Prostate gland (tissue), 2 donors: ENCODE data around the gene KLHL6.

Source experiments
- POLR2A ChIP-seq: fragments of 450-650 bp; IDR thresholded peaks from one replicate; pipeline ENCODE4 v1.6.1; 2016; ENCODE audit warnings: antibody characterized with exemption, mild to moderate bottlenecking
- TF ChIP-seq, protein P1 (sequence below), 4 experiments: fragments of 200-600 bp in 2 of 4; fragments of 450-650 bp in 2 of 4; sonication (generic) in 2 of 4; IDR thresholded peaks; 1 replicate in 3 of 4; 2 replicates in 1 of 4; pipeline ENCODE4 v1.5.1; 2016 to 2019; ENCODE audit warnings: antibody characterized with exemption in 4 of 4, mild to moderate bottlenecking in 2 of 4, moderate library complexity in 2 of 4

DNA sequence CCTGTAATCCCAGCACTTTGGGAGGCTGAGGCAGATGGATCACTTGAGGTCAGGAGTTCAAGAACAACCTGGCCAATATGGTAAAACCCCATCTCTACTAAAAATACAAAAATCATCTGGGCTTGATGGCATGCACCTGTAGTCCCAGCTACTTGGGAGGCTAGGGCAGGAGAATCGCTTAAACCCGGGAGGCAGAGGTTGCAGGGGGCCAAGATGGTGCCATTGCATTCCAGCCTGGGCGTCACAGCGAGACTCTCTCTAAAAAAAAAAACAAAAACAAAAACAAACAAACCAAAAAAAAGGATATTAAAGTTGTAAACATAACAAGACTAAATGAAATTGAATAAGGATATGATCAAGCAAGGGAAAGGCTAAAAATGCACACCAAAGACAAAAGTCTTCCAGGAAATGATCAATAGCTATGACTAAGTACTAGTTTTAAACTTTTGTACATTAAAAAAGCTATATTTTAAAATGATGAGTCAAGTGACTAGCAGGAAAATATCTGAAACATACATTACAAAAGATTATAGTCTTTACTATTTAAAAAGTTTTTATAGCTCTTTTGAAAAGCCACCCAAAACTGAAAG, 28.6 kb downstream of the KLHL6 start:
- TF ChIP-seq POLR2A, result no peak
- TF ChIP-seq, protein P1, sequence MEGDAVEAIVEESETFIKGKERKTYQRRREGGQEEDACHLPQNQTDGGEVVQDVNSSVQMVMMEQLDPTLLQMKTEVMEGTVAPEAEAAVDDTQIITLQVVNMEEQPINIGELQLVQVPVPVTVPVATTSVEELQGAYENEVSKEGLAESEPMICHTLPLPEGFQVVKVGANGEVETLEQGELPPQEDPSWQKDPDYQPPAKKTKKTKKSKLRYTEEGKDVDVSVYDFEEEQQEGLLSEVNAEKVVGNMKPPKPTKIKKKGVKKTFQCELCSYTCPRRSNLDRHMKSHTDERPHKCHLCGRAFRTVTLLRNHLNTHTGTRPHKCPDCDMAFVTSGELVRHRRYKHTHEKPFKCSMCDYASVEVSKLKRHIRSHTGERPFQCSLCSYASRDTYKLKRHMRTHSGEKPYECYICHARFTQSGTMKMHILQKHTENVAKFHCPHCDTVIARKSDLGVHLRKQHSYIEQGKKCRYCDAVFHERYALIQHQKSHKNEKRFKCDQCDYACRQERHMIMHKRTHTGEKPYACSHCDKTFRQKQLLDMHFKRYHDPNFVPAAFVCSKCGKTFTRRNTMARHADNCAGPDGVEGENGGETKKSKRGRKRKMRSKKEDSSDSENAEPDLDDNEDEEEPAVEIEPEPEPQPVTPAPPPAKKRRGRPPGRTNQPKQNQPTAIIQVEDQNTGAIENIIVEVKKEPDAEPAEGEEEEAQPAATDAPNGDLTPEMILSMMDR (IDR thresholded peaks at IDR 0.05), result no peak
